Dermis lymphatic vessel endothelial cell (primary cell): ENCODE measurements around the gene GABRA1. TPM values are rescaled to one million over a fixed set of nuclear protein-coding genes. Genes with fewer than 3 reads are reported as not detected.

Source experiments
- total RNA-seq: library from RNA; depleted of rRNA; stranded (reverse); fragments of >200 nt; gene quantifications from 2 replicates; pipeline ENCODE4 v1.2.1, GENCODE V29; 2014

GABRA1 gene
- under 0.01 TPM in 1 of 2 replicates, not detected in the other for total RNA-seq

GRCh38 chr5:161847941-161848391 is at the start of gene GABRA1:
GABRA1 (plus strand) TSS chr5:161848120; CDS start chr5:161850811, 2,691 bp downstream.

Other genes starting within 250 kb of the GABRA1 start
- not detected in 2 replicates for gene GABRA6, start 162.4 kb upstream of the GABRA1 start, total RNA-seq
- gene GABRG2, start 219.7 kb downstream of the GABRA1 start, total RNA-seq = not detected in 2 replicates